ENCODE measurements around the gene IDH3A. TPM values are rescaled to one million over a fixed set of nuclear protein-coding genes. Genes with fewer than 3 reads are reported as not detected.

The IDH3A gene
- total and polyA plus RNA-seq, 2 donors: 45.7 to 69.5 TPM

DNA sequence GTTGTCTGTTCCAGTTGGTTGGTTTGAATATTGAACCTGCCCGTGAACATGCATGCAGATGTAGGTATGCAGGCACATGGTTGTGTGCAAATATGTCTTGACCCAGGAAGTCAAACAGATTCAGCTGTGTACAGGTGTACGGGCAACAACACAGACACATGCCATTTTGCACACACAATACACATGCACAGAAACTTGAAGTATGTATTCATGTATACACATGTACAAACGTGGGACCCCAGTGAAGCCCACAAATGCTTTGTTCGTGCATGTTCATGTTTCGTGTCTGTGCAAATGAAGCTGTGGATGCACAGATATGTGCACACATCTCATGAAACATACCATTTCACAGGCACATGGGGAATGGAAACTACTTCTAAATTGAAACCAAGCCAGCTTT is 30.7 kb downstream of the IDH3A start:
- no peak for DNase-seq (ENCODE audit: low read depth in 6 of 9, low spot score in 9 of 9)
- Histone ChIP-seq H3K27me3 (ENCODE audit: control insufficient read depth in 2 of 2, insufficient read depth in 1 of 2, low read length in 1 of 2) (no peaks in the 10 kb centered on the region), H3K36me3 (ENCODE audit: control insufficient read depth in 2 of 2, insufficient read depth in 2 of 2, low read length in 1 of 2) (peaks cover 0 to 5% of the 10 kb centered on the region in 2 donors), H3K9me3 (ENCODE audit: control insufficient read depth in 2 of 2, insufficient read depth in 1 of 2, low read length in 1 of 2) (peaks cover 0 to 4% of the 10 kb centered on the region in 2 donors), H3K27ac (ENCODE audit: low read depth in 1 of 2, low read length in 1 of 2) (no peak overlapping the region), H3K4me1 (ENCODE audit: control insufficient read depth in 2 of 2, insufficient read depth in 2 of 2, low read length in 2 of 2) (peaks cover 40 to 57% of the 10 kb centered on the region in 2 donors), H3K4me3 (ENCODE audit: low read length in 2 of 2) (no peak overlapping the region)
- WGBS: 95% methylated on average over 5 of the region's 5 CpGs

DNA sequence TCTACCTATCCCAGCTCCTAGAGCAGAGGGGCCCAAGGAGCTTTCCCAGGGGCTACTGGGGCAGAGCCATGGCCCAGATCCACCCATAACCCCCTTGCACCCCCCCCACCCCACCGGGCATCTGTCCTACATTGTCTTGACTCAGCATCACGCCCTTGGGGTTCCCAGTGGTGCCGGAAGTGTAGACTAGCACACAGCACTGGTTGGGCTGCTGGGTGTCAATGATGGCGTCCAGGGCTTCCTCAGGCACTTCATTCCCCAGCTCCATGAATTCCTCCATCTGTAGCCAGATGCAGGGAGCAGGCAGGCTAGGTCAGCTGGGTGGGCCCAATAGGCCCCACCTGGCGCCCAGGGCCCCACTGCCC is 33.2 kb downstream of the IDH3A start:
- Histone ChIP-seq H3K27me3 (ENCODE audit: control insufficient read depth in 2 of 2, insufficient read depth in 1 of 2, low read length in 1 of 2) (no peaks in the 10 kb centered on the region), H3K9me3 (ENCODE audit: control insufficient read depth in 2 of 2, insufficient read depth in 1 of 2, low read length in 1 of 2) (peaks cover 0 to 4% of the 10 kb centered on the region in 2 donors), H3K36me3 (ENCODE audit: control insufficient read depth in 2 of 2, insufficient read depth in 2 of 2, low read length in 1 of 2) (peaks cover 0 to 5% of the 10 kb centered on the region in 2 donors), H3K27ac (ENCODE audit: low read depth in 1 of 2, low read length in 1 of 2) (no peak overlapping the region), H3K4me3 (ENCODE audit: low read length in 2 of 2) (no peak overlapping the region), H3K4me1 (ENCODE audit: control insufficient read depth in 2 of 2, insufficient read depth in 2 of 2, low read length in 2 of 2) (peaks cover 28 to 36% of the 10 kb centered on the region in 2 donors)
- no peak for DNase-seq (ENCODE audit: low read depth in 6 of 9, low spot score in 9 of 9)
- WGBS: 98% methylated on average over 5 of the region's 5 CpGs

DNA sequence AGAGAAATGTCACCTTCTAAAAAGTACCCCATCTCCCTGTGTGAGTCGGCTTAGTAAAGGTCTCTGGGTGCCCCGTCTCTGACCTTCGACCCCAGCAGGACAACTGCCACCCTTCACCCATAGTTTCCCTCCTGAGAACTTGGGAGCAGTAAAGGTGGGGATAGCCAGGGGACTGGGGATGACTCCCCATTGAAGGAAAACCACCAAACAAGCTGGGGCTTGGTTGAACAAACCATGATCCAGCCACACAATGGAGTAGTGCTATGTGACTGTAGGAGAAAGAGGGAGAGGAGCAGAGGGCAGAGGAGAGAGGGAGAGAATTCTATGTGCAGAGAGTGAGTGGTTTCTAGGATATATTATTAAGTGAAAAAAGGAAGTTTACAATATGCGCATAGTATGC is 33.7 kb downstream of the IDH3A start:
- no peak for DNase-seq (ENCODE audit: low read depth in 6 of 9, low spot score in 9 of 9)
- Histone ChIP-seq H3K4me1 (ENCODE audit: control insufficient read depth in 2 of 2, insufficient read depth in 2 of 2, low read length in 2 of 2) (peaks cover 25 to 31% of the 10 kb centered on the region in 2 donors), H3K27me3 (ENCODE audit: control insufficient read depth in 2 of 2, insufficient read depth in 1 of 2, low read length in 1 of 2) (no peaks in the 10 kb centered on the region), H3K4me3 (ENCODE audit: low read length in 2 of 2) (no peak overlapping the region), H3K9me3 (ENCODE audit: control insufficient read depth in 2 of 2, insufficient read depth in 1 of 2, low read length in 1 of 2) (peaks cover 0 to 4% of the 10 kb centered on the region in 2 donors), H3K27ac (ENCODE audit: low read depth in 1 of 2, low read length in 1 of 2) (no peak overlapping the region), H3K36me3 (ENCODE audit: control insufficient read depth in 2 of 2, insufficient read depth in 2 of 2, low read length in 1 of 2) (peaks cover 0 to 5% of the 10 kb centered on the region in 2 donors)
- WGBS: 97% methylated on average over 4 of the region's 4 CpGs

DNA sequence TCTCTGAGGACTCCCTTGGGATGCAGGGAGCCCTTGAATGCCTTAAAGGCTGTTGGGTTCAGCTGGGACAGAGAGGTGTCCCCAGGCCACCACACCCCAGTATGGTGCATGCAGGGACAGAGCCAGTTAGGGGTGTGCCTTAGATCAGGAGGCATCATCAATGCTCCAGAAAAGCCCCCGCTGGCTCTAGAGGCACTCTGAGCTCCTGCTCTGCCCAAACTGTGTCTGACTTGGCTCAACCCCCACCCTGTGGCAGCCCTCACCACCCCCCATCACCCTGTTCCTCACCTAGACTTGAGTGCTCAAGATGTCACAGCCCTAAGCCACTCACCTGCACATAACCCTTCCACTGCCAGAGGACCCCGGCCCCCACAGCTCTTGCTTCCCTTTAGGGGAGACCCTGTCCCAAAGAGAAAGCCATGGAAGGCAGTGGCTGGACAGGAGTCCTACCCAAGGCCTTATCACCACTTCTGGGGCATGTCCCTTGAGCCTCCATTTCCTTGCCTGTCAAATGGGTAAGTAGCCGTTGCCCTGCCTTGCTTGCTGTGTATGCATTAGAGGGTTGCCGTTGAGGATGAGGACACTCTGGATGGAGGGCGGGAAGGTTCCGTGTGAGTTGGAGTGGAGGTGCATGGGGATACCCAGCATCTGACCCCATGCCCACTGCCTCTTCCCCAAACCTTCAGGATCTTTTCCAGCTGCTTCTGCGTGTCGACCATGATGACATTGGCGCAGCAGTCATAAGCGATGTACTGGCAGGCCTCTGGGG is 43.8 kb downstream of the IDH3A start:
- H3K4me3 ChIP-seq (ENCODE audit: low read length in 2 of 2): no peak overlapping the region
- WGBS: 99% methylated on average over 10 of the region's 10 CpGs

DNA sequence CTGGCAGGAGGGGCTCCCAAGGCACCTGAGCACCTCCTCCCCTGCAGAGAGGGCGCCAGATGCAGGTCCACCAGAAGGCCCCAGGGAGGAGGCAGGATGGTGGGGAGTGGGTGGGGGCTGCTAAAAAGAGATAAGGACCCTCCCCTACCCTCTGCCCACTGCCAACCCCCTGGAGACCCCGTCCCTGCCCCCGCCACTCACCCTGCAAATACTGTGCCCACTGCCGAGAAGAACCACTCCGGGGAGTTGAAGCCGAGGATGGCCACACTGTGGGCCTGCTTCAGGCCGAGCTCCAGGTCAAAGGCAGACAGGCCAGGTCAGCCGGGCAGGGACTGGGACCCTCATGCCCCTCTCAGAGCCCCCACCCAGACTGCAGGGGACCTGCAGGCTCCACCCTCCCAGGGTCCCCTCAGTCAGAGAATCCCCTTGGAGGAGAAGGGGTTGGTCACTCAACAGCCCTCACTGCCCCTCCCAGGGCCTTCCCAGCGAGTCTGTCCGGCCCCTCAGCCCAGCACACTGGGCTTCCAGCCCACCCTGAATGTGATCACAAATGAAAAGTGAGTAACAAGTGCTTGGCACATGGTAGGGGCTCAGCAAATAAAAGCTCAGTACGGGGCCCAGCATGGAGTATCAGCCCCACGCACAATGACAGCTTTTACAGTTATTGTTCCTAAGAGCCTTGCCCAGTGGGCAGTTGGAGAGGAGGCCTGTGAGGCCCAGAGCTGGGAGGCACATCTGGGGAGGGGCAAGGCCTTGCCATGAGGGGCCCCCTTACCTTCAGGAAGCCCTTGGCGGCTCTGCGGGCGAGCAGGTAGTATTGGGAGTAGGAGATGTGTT is 44.8 kb downstream of the IDH3A start:
- Histone ChIP-seq H3K27ac (ENCODE audit: low read depth in 1 of 2, low read length in 1 of 2) (no peak overlapping the region), H3K4me3 (ENCODE audit: low read length in 2 of 2) (no peak overlapping the region), H3K36me3 (ENCODE audit: control insufficient read depth in 2 of 2, insufficient read depth in 2 of 2, low read length in 1 of 2) (no peaks in the 10 kb centered on the region), H3K27me3 (ENCODE audit: control insufficient read depth in 2 of 2, insufficient read depth in 1 of 2, low read length in 1 of 2) (no peaks in the 10 kb centered on the region), H3K9me3 (ENCODE audit: control insufficient read depth in 2 of 2, insufficient read depth in 1 of 2, low read length in 1 of 2) (no peaks in the 10 kb centered on the region), H3K4me1 (ENCODE audit: control insufficient read depth in 2 of 2, insufficient read depth in 2 of 2, low read length in 2 of 2) (peaks cover 0 to 7% of the 10 kb centered on the region in 2 donors)
- WGBS: 97% methylated on average over 15 of the region's 15 CpGs
- no peak for DNase-seq (ENCODE audit: low read depth in 6 of 9, low spot score in 9 of 9)

More for the DNA sequence above, 43.8 kb downstream of the IDH3A start:
- Histone ChIP-seq H3K9me3 (ENCODE audit: control insufficient read depth in 2 of 2, insufficient read depth in 1 of 2, low read length in 1 of 2) (no peaks in the 10 kb centered on the region), H3K27me3 (ENCODE audit: control insufficient read depth in 2 of 2, insufficient read depth in 1 of 2, low read length in 1 of 2) (no peaks in the 10 kb centered on the region), H3K4me1 (ENCODE audit: control insufficient read depth in 2 of 2, insufficient read depth in 2 of 2, low read length in 2 of 2) (peaks cover 0 to 7% of the 10 kb centered on the region in 2 donors), H3K27ac (ENCODE audit: low read depth in 1 of 2, low read length in 1 of 2) (no peak overlapping the region), H3K36me3 (ENCODE audit: control insufficient read depth in 2 of 2, insufficient read depth in 2 of 2, low read length in 1 of 2) (no peaks in the 10 kb centered on the region)
- DNase-seq (ENCODE audit: low read depth in 6 of 9, low spot score in 9 of 9): no peak

DNA sequence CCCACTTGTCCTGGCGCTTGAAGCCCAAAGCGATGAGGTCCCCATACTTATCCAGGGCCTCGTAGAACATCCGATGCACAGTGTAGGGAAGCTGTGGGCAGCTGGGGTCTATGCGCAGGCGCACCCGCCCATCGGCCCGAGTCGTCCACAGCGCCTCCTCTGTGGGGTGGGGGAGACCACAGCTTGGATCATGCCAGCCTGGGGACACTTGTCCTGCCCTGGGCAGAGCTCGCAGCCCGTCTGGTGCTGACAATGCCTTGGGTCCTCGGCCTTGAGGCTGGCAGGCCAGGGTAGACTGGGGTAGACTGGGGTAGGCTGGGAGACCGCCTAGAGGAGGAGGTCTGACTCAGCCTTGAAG is 45.4 kb downstream of the IDH3A start:
- DNase-seq (ENCODE audit: low read depth in 6 of 9, low spot score in 9 of 9): no peak
- H3K4me3 ChIP-seq (ENCODE audit: low read length in 2 of 2): no peak overlapping the region

DNA sequence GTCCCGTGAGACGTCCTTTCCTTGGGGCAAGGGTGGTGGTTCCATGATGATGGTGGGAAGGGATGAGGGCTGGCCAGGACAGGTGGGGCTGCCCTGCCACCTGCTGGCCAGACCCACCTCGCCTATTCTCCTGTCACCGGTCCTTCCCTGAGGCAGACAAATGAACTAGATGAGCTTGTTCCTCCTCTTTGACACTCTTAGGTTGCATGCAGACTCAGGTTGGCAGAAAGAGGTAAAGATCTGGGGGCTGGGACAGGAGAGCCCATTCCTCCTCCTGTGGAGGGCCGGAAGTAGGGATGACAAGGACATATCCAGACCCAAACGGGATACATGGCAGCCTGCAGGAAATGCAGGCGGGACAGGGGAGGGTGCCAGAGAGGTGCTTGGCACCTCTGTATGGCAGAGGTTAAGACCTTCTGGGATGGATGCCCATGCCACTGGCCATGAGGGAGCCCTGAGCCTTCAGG is 46.6 kb downstream of the IDH3A start:
- 34% methylated on average over 7 of the region's 7 CpGs for WGBS
- Histone ChIP-seq H3K4me1 (ENCODE audit: control insufficient read depth in 2 of 2, insufficient read depth in 2 of 2, low read length in 2 of 2) (peaks cover 0 to 7% of the 10 kb centered on the region in 2 donors), H3K27me3 (ENCODE audit: control insufficient read depth in 2 of 2, insufficient read depth in 1 of 2, low read length in 1 of 2) (no peaks in the 10 kb centered on the region), H3K4me3 (ENCODE audit: low read length in 2 of 2) (no peak overlapping the region), H3K9me3 (ENCODE audit: control insufficient read depth in 2 of 2, insufficient read depth in 1 of 2, low read length in 1 of 2) (no peaks in the 10 kb centered on the region), H3K27ac (ENCODE audit: low read depth in 1 of 2, low read length in 1 of 2) (no peak overlapping the region), H3K36me3 (ENCODE audit: control insufficient read depth in 2 of 2, insufficient read depth in 2 of 2, low read length in 1 of 2) (no peaks in the 10 kb centered on the region)
- peak in 5 of 9 donors; percentile 37 to 74 (median 67) for DNase-seq (ENCODE audit: low read depth in 6 of 9, low spot score in 9 of 9)

More for the DNA sequence above, 45.4 kb downstream of the IDH3A start:
- Histone ChIP-seq H3K36me3 (ENCODE audit: control insufficient read depth in 2 of 2, insufficient read depth in 2 of 2, low read length in 1 of 2) (no peaks in the 10 kb centered on the region), H3K9me3 (ENCODE audit: control insufficient read depth in 2 of 2, insufficient read depth in 1 of 2, low read length in 1 of 2) (no peaks in the 10 kb centered on the region), H3K4me1 (ENCODE audit: control insufficient read depth in 2 of 2, insufficient read depth in 2 of 2, low read length in 2 of 2) (peaks cover 0 to 7% of the 10 kb centered on the region in 2 donors), H3K27me3 (ENCODE audit: control insufficient read depth in 2 of 2, insufficient read depth in 1 of 2, low read length in 1 of 2) (no peaks in the 10 kb centered on the region), H3K27ac (ENCODE audit: low read depth in 1 of 2, low read length in 1 of 2) (no peak overlapping the region)
- 96% methylated on average over 15 of the region's 15 CpGs for WGBS

DNA sequence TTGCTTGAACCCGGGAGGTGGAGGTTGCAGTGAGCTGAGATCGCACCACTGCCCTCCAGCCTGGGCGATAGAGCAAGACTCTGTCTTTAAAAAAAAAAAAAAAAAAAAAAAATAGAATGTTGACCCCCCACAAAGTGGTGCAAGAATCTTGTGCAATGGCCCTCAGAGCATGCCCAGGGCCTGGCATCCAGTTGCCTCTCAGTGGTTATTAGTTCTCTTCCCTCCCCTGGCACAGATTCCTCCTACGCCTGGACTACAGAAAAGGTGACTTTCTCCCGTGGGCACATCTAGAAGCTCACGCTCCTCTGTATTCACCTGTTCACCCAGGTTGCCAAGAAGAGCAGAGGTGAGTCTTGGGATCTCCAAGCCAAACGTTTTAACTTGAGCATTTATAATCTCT is 48.5 kb downstream of the IDH3A start:
- WGBS: 80% methylated on average over 7 of the region's 7 CpGs
- no peak for DNase-seq (ENCODE audit: low read depth in 6 of 9, low spot score in 9 of 9)
- Histone ChIP-seq H3K4me1 (ENCODE audit: control insufficient read depth in 2 of 2, insufficient read depth in 2 of 2, low read length in 2 of 2) (peaks cover 0 to 7% of the 10 kb centered on the region in 2 donors), H3K9me3 (ENCODE audit: control insufficient read depth in 2 of 2, insufficient read depth in 1 of 2, low read length in 1 of 2) (no peaks in the 10 kb centered on the region), H3K27me3 (ENCODE audit: control insufficient read depth in 2 of 2, insufficient read depth in 1 of 2, low read length in 1 of 2) (no peaks in the 10 kb centered on the region), H3K27ac (ENCODE audit: low read depth in 1 of 2, low read length in 1 of 2) (no peak overlapping the region), H3K4me3 (ENCODE audit: low read length in 2 of 2) (no peak overlapping the region), H3K36me3 (ENCODE audit: control insufficient read depth in 2 of 2, insufficient read depth in 2 of 2, low read length in 1 of 2) (no peaks in the 10 kb centered on the region)

Data from thymus (tissue), 11 donors.